Measurements from ENCODE around the gene UGT1A3.

- TF ChIP-seq CTCF (IDR thresholded peaks at IDR 0.05), result no peak
- TF ChIP-seq POLR2A (IDR thresholded peaks at IDR 0.05), result no peak
Measured at GRCh38 chr2:233689501-233689900, 39.3 kb upstream of the UGT1A3 start.

Measured in lower leg skin (tissue), 3 donors.